WERI-Rb-1 (cell line): ENCODE results near the gene ANKDD1B.

Experiments
- DNase-seq: peaks from one replicate; pipeline ENCODE4 v3.0.0-alpha.2; 2020
- H3K27ac ChIP-seq: fragments of 250-450 bp; sonication (Bioruptor Pico); 2 replicates; pipeline ENCODE4 v1.5.1; 2020; ENCODE audit warnings: mild to moderate bottlenecking, moderate library complexity
- H3K27me3 ChIP-seq: fragments of 250-450 bp; sonication (Bioruptor Pico); 2 replicates; pipeline ENCODE4 v1.5.1; 2021; ENCODE audit warnings: mild to moderate bottlenecking, low read depth, moderate library complexity; ENCODE audit not compliant: insufficient read depth, severe bottlenecking
- H3K36me3 ChIP-seq: fragments of 250-450 bp; sonication (Bioruptor Pico); 2 replicates; pipeline ENCODE4 v1.5.1; 2020; ENCODE audit warnings: mild to moderate bottlenecking, moderate library complexity
- H3K4me3 ChIP-seq: 2 replicates; pipeline ENCODE4 v1.5.1; 2011; ENCODE audit warnings: low read depth, mild to moderate bottlenecking, control low read depth, low read length
- H3K9me3 ChIP-seq: fragments of 250-450 bp; sonication (Bioruptor Pico); 2 replicates; pipeline ENCODE4 v1.5.1; 2021; ENCODE audit warnings: mild to moderate bottlenecking, moderate library complexity; ENCODE audit not compliant: severe bottlenecking
- TF ChIP-seq, protein P1 (sequence below): IDR thresholded peaks from 2 replicates; pipeline ENCODE4 v1.5.1; 2011; ENCODE audit warnings: low read depth, mild to moderate bottlenecking, control low read depth, inconsistent platforms, low read length

Gene ANKDD1B

DNA sequence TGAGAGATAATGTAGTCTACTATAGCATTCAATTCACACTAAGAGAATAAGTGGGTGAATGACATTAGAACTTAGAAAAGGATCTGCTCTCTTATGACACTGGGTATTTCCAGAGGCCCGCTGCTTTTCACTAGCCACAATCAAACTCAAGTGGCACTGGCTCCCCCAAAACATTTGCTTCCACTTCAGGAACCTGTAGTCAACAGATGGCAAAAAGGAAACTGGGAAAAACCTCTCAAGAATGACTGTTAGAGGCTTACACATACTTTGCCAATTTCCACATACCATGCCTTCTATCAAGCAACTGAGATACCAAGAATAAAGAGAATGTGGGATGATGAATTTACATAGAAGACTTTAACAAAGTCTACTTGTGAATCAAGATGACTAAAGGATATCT, 94.8 kb downstream of the ANKDD1B start:
- Histone ChIP-seq H3K27me3 (no peaks in the 10 kb centered on the region), H3K4me3 (no peak overlapping the region), H3K36me3 (peaks cover 13% of the 10 kb centered on the region), H3K27ac (no peak overlapping the region), H3K9me3 (no peaks in the 10 kb centered on the region)
- DNase-seq: no peak
- TF ChIP-seq, protein P1, sequence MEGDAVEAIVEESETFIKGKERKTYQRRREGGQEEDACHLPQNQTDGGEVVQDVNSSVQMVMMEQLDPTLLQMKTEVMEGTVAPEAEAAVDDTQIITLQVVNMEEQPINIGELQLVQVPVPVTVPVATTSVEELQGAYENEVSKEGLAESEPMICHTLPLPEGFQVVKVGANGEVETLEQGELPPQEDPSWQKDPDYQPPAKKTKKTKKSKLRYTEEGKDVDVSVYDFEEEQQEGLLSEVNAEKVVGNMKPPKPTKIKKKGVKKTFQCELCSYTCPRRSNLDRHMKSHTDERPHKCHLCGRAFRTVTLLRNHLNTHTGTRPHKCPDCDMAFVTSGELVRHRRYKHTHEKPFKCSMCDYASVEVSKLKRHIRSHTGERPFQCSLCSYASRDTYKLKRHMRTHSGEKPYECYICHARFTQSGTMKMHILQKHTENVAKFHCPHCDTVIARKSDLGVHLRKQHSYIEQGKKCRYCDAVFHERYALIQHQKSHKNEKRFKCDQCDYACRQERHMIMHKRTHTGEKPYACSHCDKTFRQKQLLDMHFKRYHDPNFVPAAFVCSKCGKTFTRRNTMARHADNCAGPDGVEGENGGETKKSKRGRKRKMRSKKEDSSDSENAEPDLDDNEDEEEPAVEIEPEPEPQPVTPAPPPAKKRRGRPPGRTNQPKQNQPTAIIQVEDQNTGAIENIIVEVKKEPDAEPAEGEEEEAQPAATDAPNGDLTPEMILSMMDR: no peak

DNA sequence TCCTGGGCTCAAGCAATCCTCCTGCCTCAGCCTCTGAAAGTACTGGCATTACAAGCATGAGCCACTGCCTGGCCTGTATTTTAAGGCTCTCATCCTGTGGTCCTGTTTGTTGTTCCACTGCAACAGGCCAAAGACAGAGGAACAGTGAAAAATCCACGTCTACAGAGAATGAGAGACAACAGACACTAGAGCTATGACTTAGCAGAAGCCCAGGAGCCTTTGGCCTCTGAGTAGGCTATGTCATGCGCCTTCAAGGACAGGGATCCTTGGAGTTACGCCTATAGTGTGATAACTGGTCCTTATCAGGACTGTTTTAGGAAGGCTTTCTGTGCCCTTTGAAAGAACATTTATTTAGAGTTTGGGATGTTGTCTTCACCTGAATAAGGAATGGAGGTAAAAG, 95.5 kb downstream of the ANKDD1B start:
- TF ChIP-seq, protein P1: no peak
- Histone ChIP-seq H3K27ac (no peak overlapping the region), H3K27me3 (no peaks in the 10 kb centered on the region), H3K36me3 (peaks cover 11% of the 10 kb centered on the region), H3K9me3 (no peaks in the 10 kb centered on the region), H3K4me3 (no peak overlapping the region)
- no peak for DNase-seq

DNA sequence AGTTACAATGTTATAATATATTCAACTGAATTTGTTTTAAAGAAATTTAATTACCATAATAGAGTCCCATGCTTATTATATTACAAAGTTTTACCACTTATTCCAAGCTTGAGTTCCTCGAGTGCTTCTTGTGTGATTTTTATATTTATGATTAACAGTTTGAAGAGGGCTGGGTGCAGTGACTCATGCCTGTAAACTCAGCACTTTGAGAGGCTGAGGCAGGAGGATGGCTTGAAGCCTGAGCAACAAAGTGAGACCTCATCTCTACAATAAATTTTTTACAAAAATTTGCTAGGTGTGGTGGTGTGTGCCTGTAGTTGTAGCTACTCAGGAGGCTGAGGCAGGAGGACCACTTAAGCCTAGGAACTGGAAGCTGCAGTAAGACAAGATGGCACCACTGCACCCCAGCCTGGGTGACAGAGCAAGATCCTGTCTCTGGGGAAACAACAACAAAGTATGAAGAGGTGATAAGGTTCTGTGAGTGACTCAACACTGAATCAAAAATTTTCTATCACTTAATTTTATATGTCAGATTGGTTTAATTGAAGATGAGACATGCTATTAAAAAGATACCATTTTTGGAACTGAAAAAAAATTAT, 96.8 kb downstream of the ANKDD1B start:
- H3K9me3 ChIP-seq: no peaks in the 10 kb centered on the region
- H3K27ac ChIP-seq: no peak overlapping the region
- no peak for DNase-seq
- H3K27me3 ChIP-seq: no peaks in the 10 kb centered on the region
- TF ChIP-seq, protein P1: no peak
- peaks cover 15% of the 10 kb centered on the region for H3K36me3 ChIP-seq
- H3K4me3 ChIP-seq: no peak overlapping the region

DNA sequence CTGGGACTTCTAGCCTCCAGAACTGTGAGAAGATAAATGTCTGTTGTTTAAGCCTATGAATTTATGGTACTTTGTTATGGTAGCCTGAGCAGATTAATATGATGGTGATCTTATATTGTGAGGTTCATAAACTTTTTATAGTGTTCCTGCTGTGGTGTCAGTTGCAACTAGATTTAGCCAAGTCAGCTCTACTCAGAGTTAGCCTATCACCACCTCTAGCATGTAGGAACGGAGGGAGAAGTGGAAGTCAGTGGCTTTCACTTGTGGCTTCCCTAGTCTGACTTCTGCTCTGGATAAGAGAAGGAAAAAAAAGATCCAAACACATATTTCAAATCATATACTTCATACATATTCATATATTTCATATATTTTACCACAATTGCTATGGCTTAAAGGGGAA, 99.4 kb downstream of the ANKDD1B start:
- no peak overlapping the region for H3K27ac ChIP-seq
- H3K36me3 ChIP-seq: peaks cover 12% of the 10 kb centered on the region
- no peaks in the 10 kb centered on the region for H3K27me3 ChIP-seq
- no peaks in the 10 kb centered on the region for H3K9me3 ChIP-seq
- TF ChIP-seq, protein P1: no peak
- no peak for DNase-seq
- no peak overlapping the region for H3K4me3 ChIP-seq

DNA sequence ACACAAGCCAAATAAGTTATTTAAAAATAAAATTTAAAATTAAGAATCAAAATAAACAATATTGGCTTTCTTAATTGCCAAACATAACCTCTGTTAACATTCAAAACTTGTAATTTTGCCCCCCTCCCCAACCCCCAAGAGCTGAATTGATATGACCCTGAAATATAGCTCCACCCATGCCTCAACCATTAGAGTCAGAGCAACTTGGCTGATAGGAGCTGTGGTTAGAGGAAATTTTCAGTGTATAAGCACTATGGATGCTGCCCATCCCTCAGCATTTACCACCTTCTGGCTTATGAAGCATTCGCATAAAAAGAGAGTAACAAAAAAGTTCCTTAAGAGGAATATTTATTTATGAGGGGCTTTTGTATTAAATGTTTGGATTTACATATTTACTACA, 99.9 kb downstream of the ANKDD1B start:
- Histone ChIP-seq H3K4me3 (no peak overlapping the region), H3K27me3 (no peaks in the 10 kb centered on the region), H3K9me3 (no peaks in the 10 kb centered on the region), H3K36me3 (peaks cover 12% of the 10 kb centered on the region), H3K27ac (no peak overlapping the region)
- TF ChIP-seq, protein P1: no peak
- DNase-seq: no peak

DNA sequence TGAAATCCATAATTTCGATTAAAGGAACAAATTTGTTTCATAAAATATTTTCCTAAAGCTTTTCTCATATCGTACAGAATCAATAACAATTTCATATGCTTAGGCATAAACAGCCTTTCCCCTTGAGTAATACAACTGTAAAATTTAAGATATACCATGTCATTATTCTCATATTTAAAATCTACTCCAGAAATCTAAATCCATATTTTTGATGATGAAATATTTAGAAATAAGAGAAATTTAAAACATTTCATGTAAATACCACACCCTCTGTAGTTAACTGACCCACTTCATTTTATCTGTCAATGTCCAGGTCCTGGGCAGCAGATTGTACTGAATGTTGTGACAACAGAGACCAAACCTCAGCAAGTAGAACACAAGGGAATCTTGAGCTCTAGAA, 100.8 kb downstream of the ANKDD1B start:
- H3K27ac ChIP-seq: no peak overlapping the region
- H3K36me3 ChIP-seq: peaks cover 12% of the 10 kb centered on the region
- no peak overlapping the region for H3K4me3 ChIP-seq
- TF ChIP-seq, protein P1: no peak
- H3K27me3 ChIP-seq: no peaks in the 10 kb centered on the region
- H3K9me3 ChIP-seq: no peaks in the 10 kb centered on the region
- DNase-seq: no peak
